Activated CD4-positive, alpha-beta T cell treated with anti-CD3 and anti-CD28 coated beads, Interleukin-2, amount 10 ng/mL, durations not matched to agents 7 days and 5 days (primary cell): ENCODE data around the gene DAB2IP. TPM values are rescaled to one million over a fixed set of nuclear protein-coding genes. Genes with fewer than 3 reads are reported as not detected.

Experiments used
- CTCF ChIA-PET: fragments of 350-600 bp; sonication (Branson Sonifier 250); formaldehyde crosslinking; loops from one replicate; lab custom pipeline; 2021; ENCODE audit warnings: antibody characterized with exemption; lab: Charles Lee
- POLR2A ChIA-PET: fragments of 350-600 bp; sonication (Branson Sonifier 250); formaldehyde crosslinking; loops from one replicate; lab custom pipeline; 2021; ENCODE audit warnings: antibody characterized with exemption; lab: Charles Lee
- DNase-seq: peaks from one replicate; pipeline ENCODE4 v3.0.0-alpha.2; 2020
- H3K27ac Mint-ChIP-seq: one replicate; pipeline ENCODE4 v1.8.0; 2021; ENCODE audit warnings: mild to moderate bottlenecking, moderate library complexity, mixed read lengths
- H3K27me3 Mint-ChIP-seq: one replicate; pipeline ENCODE4 v1.8.0; 2021; ENCODE audit warnings: mixed read lengths
- H3K36me3 Mint-ChIP-seq: one replicate; pipeline ENCODE4 v1.8.0; 2021; ENCODE audit warnings: low read depth, mixed read lengths
- H3K4me1 Mint-ChIP-seq: one replicate; pipeline ENCODE4 v1.8.0; 2021; ENCODE audit warnings: mixed read lengths
- H3K4me3 Mint-ChIP-seq: one replicate; pipeline ENCODE4 v1.8.0; 2021; ENCODE audit warnings: mild to moderate bottlenecking, moderate library complexity, mixed read lengths
- H3K9me3 Mint-ChIP-seq: one replicate; pipeline ENCODE4 v1.8.0; 2021; ENCODE audit warnings: mixed read lengths
- total RNA-seq, 2 experiments: library from RNA; stranded (reverse); gene quantifications; one replicate each; pipeline ENCODE4 v1.2.3, GENCODE V29; 2021

The DAB2IP gene
- total RNA-seq, 2 experiments from 2014 or later = not detected

DNA sequence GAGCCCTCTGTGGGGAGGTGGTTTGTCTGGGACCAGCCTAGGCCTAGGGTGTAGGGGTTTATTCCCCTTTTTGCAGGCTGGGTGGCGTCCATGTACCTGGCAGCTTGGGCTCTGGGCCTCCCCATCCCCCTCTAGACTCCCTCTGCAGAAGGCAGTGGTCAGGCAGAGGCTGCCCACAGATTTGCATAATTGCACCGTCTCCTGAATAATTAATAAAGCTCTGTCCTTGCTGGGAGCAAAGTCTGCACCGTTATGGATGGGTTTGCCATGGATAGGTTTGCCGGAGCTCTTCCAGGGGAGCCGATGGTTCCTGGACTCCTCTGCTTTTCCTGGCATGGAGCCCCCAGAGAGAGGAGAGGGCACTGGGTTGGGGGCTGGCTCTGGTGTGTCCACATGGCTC lies 60.4 kb downstream of the DAB2IP start:
- peaks cover 15% of the 10 kb centered on the region for H3K4me1 Mint-ChIP-seq
- no peak for DNase-seq
- ChIA-PET POLR2A (no interaction called here), CTCF (no interaction called here)
- no peaks in the 10 kb centered on the region for H3K27me3 Mint-ChIP-seq
- no peak overlapping the region for H3K4me3 Mint-ChIP-seq
- H3K9me3 Mint-ChIP-seq = no peaks in the 10 kb centered on the region
- H3K27ac Mint-ChIP-seq = no peak overlapping the region
- H3K36me3 Mint-ChIP-seq = no peaks in the 10 kb centered on the region

DNA sequence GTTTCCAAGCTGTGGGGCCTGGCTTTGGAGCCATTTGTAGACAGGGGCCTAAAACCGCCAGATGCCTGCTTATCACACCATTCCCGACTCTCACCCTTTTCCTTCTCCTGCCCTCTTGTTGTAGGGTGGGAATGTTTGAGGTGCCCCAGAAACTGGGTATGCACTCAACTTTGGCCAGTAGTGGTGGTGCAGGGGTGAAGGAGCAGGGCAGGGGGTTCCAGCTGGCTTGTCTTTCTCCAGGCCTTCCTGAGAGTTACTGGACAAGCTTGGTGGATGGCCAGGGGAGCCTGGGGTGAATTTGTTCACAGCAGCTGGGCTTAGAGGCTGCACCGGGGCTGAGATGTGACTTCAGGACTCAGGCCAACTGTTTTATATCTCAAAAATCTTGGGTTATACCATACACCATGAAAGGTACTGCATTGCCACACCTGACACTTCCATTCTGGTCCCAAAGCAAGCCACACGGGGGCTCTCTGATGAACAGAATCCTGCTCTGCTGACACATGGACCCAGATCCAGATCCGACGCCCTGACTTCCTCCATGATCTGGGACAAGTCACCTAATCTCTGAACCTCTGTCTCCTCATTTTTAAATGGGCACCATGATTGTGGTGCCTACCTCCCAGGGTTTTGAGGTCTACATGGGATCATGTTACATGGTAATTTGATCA lies 62.1 kb downstream of the DAB2IP start:
- POLR2A ChIA-PET = no interaction called here
- peaks cover under 1% of the 10 kb centered on the region for H3K4me1 Mint-ChIP-seq
- DNase-seq = no peak

DNA sequence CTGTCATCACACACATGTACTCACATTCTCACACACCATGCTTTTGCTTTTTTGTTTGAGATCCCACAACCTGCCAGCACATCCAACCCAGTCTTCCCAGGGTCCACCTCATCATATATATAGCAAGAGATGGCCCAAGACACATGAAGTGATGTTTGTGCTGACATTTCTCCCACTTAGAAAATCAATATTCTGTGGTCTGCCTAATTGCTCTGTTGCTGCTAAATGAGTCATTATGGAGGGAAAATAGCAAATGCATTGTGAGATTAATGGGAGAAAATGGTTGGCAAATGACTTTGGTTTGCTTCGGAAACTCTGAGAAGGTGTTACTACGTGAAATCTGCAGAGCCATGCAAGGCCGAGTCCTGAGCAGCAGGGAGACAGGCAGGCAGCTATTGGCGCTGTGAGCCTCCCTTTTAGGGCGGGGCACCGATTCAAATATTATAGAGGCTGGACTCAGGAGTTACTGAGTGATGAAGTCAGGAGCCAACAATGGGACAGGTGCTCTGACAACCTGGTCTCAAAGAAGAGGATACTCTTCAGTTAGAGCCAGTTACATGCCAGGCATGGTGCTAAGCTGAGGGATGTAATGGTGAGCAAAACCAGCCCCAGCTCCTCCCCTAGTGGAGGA lies 62.8 kb downstream of the DAB2IP start:
- no peak for DNase-seq
- ChIA-PET POLR2A (no interaction called here), CTCF (no interaction called here)
- no peaks in the 10 kb centered on the region for H3K36me3 Mint-ChIP-seq
- no peaks in the 10 kb centered on the region for H3K4me1 Mint-ChIP-seq
- H3K9me3 Mint-ChIP-seq = no peaks in the 10 kb centered on the region
- H3K27ac Mint-ChIP-seq = no peak overlapping the region
- H3K27me3 Mint-ChIP-seq = no peaks in the 10 kb centered on the region
- no peak overlapping the region for H3K4me3 Mint-ChIP-seq

More for the DNA sequence above, 62.1 kb downstream of the DAB2IP start:
- H3K27ac Mint-ChIP-seq = no peak overlapping the region
- no peaks in the 10 kb centered on the region for H3K36me3 Mint-ChIP-seq
- no peak overlapping the region for H3K4me3 Mint-ChIP-seq
- no peaks in the 10 kb centered on the region for H3K9me3 Mint-ChIP-seq
- CTCF ChIA-PET = no interaction called here
- H3K27me3 Mint-ChIP-seq = no peaks in the 10 kb centered on the region

DNA sequence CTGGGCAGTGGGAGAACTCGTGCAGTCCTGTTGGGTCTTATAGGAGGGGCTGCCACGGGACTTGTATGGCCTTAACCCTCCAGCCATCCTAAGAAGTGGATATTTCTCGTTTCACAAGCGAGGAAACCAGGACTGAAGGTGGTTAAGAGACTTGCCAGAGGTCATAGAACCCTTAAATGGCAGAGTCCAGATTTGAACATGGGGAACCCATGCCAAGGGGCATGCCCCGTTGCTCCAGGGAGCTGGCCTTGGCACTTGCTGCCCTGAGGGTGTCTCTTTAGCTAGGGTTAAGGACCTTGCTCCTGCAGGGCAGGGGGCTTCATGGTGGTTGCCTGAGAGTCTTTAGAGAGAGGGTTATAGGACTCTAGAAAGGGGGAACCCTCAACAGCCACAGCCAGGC lies 63.4 kb downstream of the DAB2IP start:
- Mint-ChIP-seq H3K4me3 (no peak overlapping the region), H3K27me3 (no peaks in the 10 kb centered on the region), H3K27ac (no peak overlapping the region), H3K4me1 (no peaks in the 10 kb centered on the region), H3K36me3 (no peaks in the 10 kb centered on the region), H3K9me3 (no peaks in the 10 kb centered on the region)
- no peak for DNase-seq
- ChIA-PET POLR2A (no interaction called here), CTCF (no interaction called here)

DNA sequence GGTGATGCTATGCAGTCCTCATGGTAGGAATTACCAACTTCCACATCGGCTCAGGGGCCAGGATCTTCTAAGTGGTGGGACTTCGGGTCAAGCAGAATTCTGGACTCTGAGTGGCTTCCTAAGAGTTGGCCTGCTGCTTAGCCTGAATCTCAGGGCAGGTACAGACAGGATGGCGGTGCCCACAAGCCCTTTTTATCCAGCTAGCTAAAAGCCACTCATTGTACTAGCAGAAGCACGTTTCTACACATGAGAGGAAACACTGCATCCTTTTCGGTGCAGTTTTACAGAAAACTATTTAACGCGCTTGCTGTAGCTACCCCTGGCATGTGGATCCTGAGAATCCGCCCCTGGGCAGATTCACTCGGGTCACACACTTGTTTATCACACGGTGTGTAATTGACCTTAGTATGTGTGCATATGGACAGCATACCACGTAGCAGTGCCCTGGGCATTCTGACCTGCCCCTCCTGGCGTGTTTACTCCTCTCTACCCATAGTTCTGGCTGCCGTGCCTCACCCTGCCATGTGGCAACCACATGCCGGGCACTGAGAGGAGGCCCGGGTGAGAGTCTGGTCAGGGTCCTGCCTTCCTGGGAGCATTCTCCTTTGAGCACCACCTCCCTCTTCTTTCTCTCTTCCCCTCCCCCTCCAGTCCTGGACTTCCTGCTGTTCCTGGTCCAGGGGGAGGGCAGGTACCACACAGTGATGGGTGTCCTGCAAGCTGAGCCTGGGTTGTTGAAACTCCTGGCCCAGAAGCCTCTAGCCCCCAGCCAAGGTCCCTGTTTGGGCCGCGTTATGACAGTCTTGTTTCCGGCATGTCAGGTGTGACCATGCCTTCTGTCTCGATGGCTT lies 65.9 kb downstream of the DAB2IP start:
- DNase-seq = no peak
- H3K27me3 Mint-ChIP-seq = no peaks in the 10 kb centered on the region
- no peaks in the 10 kb centered on the region for H3K9me3 Mint-ChIP-seq
- H3K4me3 Mint-ChIP-seq = no peak overlapping the region
- no peaks in the 10 kb centered on the region for H3K36me3 Mint-ChIP-seq
- no peak overlapping the region for H3K27ac Mint-ChIP-seq
- no peaks in the 10 kb centered on the region for H3K4me1 Mint-ChIP-seq
- ChIA-PET CTCF (no interaction called here), POLR2A (no interaction called here)

DNA sequence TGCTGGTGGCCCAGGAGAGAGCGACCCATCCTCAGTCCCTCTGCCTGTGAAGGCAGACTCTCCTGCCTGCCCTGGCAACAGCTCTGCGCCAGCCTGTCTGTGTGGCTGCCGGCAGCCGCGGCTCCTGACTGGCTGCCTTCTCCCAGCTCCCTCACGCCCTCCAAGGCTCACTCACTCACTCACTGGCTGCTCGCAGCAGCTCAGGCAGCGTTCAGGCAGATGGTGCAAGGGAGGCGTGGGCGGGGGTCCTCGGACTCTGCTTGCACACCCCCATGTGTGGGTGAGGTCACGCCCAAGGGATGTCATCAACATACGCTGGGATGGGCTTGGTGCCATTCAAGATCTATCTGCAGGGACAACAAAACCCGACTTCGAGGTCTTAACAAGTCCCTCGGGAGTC lies 66.7 kb downstream of the DAB2IP start:
- Mint-ChIP-seq H3K27me3 (no peaks in the 10 kb centered on the region), H3K27ac (no peak overlapping the region), H3K4me1 (no peaks in the 10 kb centered on the region), H3K9me3 (no peaks in the 10 kb centered on the region), H3K36me3 (no peaks in the 10 kb centered on the region), H3K4me3 (no peak overlapping the region)
- ChIA-PET CTCF (interaction anchor here (0.8 to 1.2 kb wide), 3 partner anchors 9 to 33 kb away, joined by 3 to 4 read pairs (median 3); no protein-coding TSS in a partner anchor), POLR2A (no interaction called here)
- no peak for DNase-seq

DNA sequence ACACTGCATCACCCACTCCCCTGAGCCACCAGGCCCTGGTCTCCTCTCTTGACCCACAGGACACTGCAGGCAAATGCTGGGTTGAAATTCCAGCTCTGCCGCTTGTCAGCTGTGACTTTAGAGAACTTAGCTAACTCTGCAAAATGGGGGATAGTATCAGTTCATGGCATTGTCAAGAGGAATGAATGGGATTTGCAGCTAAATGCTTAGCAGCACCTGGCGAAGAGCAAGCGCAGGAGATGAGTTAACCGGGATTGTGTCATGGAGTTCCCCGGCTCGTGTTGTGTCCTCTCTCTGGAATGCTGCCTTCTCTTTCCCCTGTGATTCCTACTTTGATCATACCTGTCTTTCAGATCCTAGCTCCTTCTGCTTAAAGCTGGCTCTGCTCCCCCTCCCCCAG lies 67.1 kb downstream of the DAB2IP start:
- no peaks in the 10 kb centered on the region for H3K9me3 Mint-ChIP-seq
- ChIA-PET CTCF (interaction anchor here (0.8 to 1.2 kb wide), 3 partner anchors 9 to 33 kb away, joined by 3 to 4 read pairs (median 3); no protein-coding TSS in a partner anchor), POLR2A (no interaction called here)
- DNase-seq = no peak
- H3K4me3 Mint-ChIP-seq = no peak overlapping the region
- H3K4me1 Mint-ChIP-seq = no peaks in the 10 kb centered on the region
- H3K36me3 Mint-ChIP-seq = no peaks in the 10 kb centered on the region
- no peaks in the 10 kb centered on the region for H3K27me3 Mint-ChIP-seq
- no peak overlapping the region for H3K27ac Mint-ChIP-seq

DNA sequence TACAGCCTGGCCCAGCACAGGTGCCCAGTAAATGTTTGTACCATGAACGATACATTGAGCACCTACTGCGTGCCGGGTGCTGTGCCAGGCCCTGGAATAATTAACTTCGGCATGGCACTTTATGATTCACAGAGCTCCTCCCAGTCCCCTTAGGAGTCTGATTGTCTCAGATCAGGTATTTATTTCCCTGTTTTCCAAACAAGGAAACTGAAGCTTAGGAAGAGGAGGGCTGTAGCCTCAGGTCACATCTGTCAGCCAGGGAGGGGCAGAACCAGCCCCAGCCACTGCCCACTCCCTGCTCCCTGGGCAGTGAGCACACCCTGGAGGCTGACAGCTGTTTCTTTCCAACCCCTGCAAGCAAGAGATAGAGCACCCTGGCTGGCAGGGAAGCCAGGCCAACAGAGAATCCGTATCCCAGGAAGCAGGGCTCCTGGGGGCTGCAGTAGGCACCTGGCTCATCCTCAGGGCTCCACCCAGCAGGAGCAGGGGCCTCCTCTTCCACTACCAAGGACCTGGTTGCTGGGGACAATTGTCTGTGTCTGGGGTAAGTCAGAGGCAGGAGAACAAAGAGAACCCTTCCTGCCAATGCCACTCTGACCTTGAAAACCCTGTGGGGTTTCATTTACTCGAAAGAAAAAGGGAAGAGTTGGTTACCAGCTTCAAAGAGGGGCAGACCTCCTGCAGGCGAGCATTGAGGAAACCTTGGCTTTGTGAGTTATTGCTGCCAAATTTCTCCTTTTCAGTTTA lies 69.0 kb downstream of the DAB2IP start:
- no peak for DNase-seq
- CTCF ChIA-PET = no interaction called here
- H3K9me3 Mint-ChIP-seq = no peaks in the 10 kb centered on the region
- H3K4me1 Mint-ChIP-seq = no peaks in the 10 kb centered on the region
- H3K4me3 Mint-ChIP-seq = no peak overlapping the region
- H3K27ac Mint-ChIP-seq = no peak overlapping the region
- POLR2A ChIA-PET = no interaction called here
- H3K36me3 Mint-ChIP-seq = no peaks in the 10 kb centered on the region
- H3K27me3 Mint-ChIP-seq = peaks cover under 1% of the 10 kb centered on the region

DNA sequence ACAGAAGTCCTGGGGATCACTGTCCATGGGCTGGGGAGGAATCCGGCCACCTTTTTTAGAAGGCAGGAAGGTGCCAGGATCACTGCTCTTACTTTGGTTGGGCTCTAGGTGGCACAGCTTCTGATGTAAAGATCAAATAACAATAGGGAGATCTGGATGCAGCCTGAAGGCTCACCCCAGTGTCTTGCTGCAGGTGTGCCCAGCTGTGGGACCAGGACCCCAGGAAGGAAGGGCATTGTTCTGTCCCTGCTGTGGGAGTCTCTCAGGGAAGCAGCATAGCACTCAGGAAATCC lies 69.6 kb downstream of the DAB2IP start:
- Mint-ChIP-seq H3K27me3 (peaks cover 5% of the 10 kb centered on the region), H3K9me3 (no peaks in the 10 kb centered on the region), H3K36me3 (no peaks in the 10 kb centered on the region), H3K4me3 (no peak overlapping the region), H3K4me1 (no peaks in the 10 kb centered on the region), H3K27ac (no peak overlapping the region)
- DNase-seq = no peak
- ChIA-PET CTCF (no interaction called here), POLR2A (no interaction called here)

DNA sequence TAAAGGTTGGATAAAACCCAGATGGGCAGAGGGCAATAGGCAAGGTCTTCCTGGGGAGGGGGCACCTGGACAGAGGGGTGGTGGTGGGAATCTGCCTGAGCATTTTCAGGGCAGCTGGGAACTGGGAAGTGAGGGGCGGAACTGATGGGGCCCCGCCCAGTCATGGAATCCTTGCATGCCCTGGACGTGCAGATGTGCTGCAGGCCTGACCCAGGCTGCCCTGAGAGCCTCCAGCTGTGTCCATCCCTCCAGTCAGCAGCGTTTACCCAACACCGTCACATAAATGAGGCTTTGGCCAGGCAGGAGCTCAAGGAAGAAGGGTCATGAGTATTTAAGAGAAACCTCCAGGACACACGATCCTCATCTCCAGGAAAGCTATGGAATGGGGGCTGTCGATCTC lies 70.3 kb downstream of the DAB2IP start:
- no peaks in the 10 kb centered on the region for H3K9me3 Mint-ChIP-seq
- peaks cover 5% of the 10 kb centered on the region for H3K27me3 Mint-ChIP-seq
- H3K27ac Mint-ChIP-seq = no peak overlapping the region
- no peak for DNase-seq
- H3K36me3 Mint-ChIP-seq = no peaks in the 10 kb centered on the region
- H3K4me1 Mint-ChIP-seq = no peaks in the 10 kb centered on the region
- ChIA-PET CTCF (no interaction called here), POLR2A (no interaction called here)
- H3K4me3 Mint-ChIP-seq = no peak overlapping the region

DNA sequence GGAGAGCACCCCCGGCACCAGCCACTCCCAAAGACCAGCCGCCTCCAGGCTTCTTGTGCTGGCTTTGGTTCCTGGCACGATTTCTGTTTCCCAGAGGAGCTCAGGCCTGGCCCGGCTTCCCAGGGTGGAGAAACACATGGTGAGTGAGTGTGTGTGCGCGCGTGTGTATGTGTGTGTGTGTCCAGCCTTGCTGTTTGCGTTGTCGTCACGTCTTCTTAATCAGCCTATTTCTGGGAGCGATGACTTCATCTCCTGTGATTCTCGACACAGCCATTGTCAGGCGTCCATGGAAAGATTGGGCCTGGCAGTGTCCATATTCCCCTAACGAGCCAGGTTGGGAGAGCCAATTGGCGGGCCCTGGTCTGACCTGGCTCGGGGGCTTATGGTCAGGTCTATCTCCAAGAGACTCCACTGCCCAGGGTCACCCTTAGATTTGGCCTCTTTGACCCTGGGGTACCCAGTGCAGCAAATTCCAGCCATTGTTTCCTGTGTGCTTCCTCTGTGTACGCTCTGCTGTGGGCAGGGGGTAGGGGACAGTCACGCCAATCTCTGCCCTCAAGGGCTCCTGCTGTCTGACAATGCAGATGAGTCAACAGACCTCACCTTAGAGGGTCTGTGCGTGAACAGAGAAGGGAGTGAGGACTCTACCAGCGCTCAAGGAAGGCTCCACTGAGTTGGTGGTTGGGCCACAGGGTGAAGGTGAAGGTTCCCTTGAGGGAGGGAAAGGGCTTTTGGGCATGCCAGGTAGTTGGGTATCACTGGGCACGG lies 73.8 kb downstream of the DAB2IP start:
- Mint-ChIP-seq H3K36me3 (no peaks in the 10 kb centered on the region), H3K9me3 (no peaks in the 10 kb centered on the region), H3K4me3 (no peak overlapping the region), H3K27me3 (peaks cover 6% of the 10 kb centered on the region), H3K4me1 (no peaks in the 10 kb centered on the region), H3K27ac (no peak overlapping the region)
- no peak for DNase-seq
- ChIA-PET CTCF (no interaction called here), POLR2A (no interaction called here)

DNA sequence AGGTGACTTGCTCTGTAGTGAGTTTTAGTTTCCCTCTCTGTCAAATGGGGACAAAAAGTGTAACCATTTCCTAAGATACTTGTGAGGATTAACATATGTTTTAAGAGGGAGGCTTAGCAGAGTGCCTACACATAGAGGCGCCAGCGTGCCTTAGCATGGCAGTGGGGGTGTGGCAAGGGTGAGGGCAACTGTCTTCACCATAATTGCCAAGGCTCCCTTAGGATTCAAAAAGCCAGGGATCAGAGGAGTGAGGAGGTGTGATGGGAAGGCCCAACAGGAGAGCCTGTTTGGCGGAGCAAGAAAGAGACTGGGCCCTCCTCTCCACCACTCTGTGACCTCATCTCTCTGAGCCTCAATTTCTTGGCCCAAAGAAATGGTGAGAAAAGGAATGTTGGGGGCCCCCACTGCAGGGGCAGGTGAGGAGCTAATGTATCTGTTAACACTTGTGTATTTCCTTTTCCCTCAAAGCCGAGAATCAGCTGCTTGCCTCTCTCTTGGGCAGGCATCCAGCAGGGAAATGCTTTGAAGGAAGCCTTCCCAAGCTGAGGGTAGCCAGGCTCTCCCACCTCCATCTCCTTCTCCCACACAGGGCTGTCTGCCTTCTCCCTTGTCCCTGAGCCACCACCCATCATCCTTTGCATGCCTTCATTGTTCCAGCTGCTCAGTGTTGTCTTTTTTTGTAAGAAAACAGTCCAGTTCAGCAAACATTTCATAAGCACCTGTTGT lies 76.0 kb downstream of the DAB2IP start:
- CTCF ChIA-PET = interaction anchor here (1.1 kb wide), 1 partner anchor 12 kb away, joined by 3 read pairs; no protein-coding TSS in a partner anchor
- Mint-ChIP-seq H3K4me1 (no peaks in the 10 kb centered on the region), H3K36me3 (no peaks in the 10 kb centered on the region), H3K27me3 (peaks cover 6% of the 10 kb centered on the region), H3K9me3 (no peaks in the 10 kb centered on the region), H3K4me3 (no peak overlapping the region), H3K27ac (no peak overlapping the region)
- POLR2A ChIA-PET = no interaction called here
- DNase-seq = no peak
